Measurements from ENCODE around the gene GTF2I.
"Not testable (repeated sequence)": the region's sequence is repeated elsewhere in the genome, so short reads cannot be mapped to it uniquely, and the experiment has no call there.

DNA sequence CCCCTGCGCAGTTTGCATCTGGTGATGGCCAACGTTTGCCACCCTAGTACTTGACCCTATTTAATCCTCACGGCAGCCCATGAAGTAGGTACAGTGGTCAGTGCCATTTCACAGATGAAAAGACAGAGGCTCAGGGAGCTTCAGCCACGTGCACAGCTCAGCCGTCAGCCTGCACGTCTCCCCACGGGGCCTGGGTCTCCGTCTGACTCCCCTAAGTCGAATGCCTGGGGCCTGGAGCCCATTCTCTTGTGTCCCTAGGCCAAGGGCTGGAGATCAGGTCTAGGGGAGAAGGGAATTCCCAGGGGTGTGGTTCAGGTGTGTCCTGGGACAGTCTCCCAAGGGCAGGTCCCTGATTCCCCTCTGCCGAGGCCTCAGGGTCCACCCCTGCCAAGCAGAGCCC is 109.5 kb downstream of the GTF2I start:
- TF ChIP-seq, protein P1, sequence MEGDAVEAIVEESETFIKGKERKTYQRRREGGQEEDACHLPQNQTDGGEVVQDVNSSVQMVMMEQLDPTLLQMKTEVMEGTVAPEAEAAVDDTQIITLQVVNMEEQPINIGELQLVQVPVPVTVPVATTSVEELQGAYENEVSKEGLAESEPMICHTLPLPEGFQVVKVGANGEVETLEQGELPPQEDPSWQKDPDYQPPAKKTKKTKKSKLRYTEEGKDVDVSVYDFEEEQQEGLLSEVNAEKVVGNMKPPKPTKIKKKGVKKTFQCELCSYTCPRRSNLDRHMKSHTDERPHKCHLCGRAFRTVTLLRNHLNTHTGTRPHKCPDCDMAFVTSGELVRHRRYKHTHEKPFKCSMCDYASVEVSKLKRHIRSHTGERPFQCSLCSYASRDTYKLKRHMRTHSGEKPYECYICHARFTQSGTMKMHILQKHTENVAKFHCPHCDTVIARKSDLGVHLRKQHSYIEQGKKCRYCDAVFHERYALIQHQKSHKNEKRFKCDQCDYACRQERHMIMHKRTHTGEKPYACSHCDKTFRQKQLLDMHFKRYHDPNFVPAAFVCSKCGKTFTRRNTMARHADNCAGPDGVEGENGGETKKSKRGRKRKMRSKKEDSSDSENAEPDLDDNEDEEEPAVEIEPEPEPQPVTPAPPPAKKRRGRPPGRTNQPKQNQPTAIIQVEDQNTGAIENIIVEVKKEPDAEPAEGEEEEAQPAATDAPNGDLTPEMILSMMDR (IDR thresholded peaks at IDR 0.05), result not testable (repeated sequence)
- not testable (repeated sequence) for TF ChIP-seq POLR2A (IDR thresholded peaks at IDR 0.05)

Data from lower leg skin (tissue), 3 donors.